CD4-positive, CD25-positive, alpha-beta regulatory T cell (primary cell): ENCODE data around the gene PAPPA. TPM values are rescaled to one million over a fixed set of nuclear protein-coding genes. Genes with fewer than 3 reads are reported as not detected.

Experiments
- ATAC-seq, 2 donors: fragments of 150-1000 bp; cut with Tn5 transposase; one replicate each; pipeline ENCODE4 v1.10.0; 2021; ENCODE audit warnings: low read depth in 2 of 2, moderate number of reproducible peaks in 2 of 2, moderate library complexity in 1 of 2
- DNase-seq, 3 donors: peaks; one replicate each; pipeline versions ENCODE4 v3.0.0 to v3.0.0-alpha.2; 2012 to 2022; ENCODE audit warnings: mixed read lengths in 1 of 3
- H3K27ac ChIP-seq: one replicate; pipeline ENCODE4 v1.7.0; 2013; ENCODE audit warnings: mild to moderate bottlenecking, low read length; ENCODE audit not compliant: insufficient read depth, poor library complexity, severe bottlenecking
- H3K27me3 ChIP-seq: one replicate; pipeline ENCODE4 v1.7.0; 2013; ENCODE audit warnings: low read length; ENCODE audit not compliant: control insufficient read depth, insufficient read depth
- H3K36me3 ChIP-seq: one replicate; pipeline ENCODE4 v1.7.0; 2013; ENCODE audit warnings: mild to moderate bottlenecking, low read length, moderate library complexity; ENCODE audit not compliant: control insufficient read depth, insufficient read depth
- H3K4me1 ChIP-seq: 2 replicates; pipeline ENCODE4 v1.7.0; 2013; ENCODE audit warnings: mild to moderate bottlenecking, low read length; ENCODE audit not compliant: insufficient read depth, control insufficient read depth, poor library complexity, severe bottlenecking
- H3K4me3 ChIP-seq: one replicate; pipeline ENCODE4 v1.7.0; 2013; ENCODE audit warnings: low read depth, mild to moderate bottlenecking, low read length, moderate library complexity
- H3K9me3 ChIP-seq, 2 experiments: 1 replicate in 1 of 2; 2 replicates in 1 of 2; pipeline ENCODE4 v1.7.0; 2013; ENCODE audit warnings: low read length in 2 of 2, mild to moderate bottlenecking in 1 of 2, moderate library complexity in 1 of 2; ENCODE audit not compliant: control insufficient read depth in 2 of 2
- H3K27ac Mint-ChIP-seq, 3 donors: one replicate each; pipeline ENCODE4 v1.8.0; 2020 to 2022; ENCODE audit warnings: mild to moderate bottlenecking in 3 of 3, mixed read lengths in 3 of 3, moderate library complexity in 2 of 3
- H3K27me3 Mint-ChIP-seq: one replicate; pipeline ENCODE4 v1.8.0; 2022; ENCODE audit warnings: mild to moderate bottlenecking, mixed read lengths
- H3K36me3 Mint-ChIP-seq: one replicate; pipeline ENCODE4 v1.8.0; 2020; ENCODE audit warnings: mixed read lengths
- H3K4me1 Mint-ChIP-seq, 4 donors: one replicate each; pipeline ENCODE4 v1.8.0; 2020 to 2022; ENCODE audit warnings: mixed read lengths in 4 of 4, mild to moderate bottlenecking in 1 of 4
- H3K4me3 Mint-ChIP-seq, 4 donors: one replicate each; pipeline ENCODE4 v1.8.0; 2020 to 2022; ENCODE audit warnings: mild to moderate bottlenecking in 4 of 4, mixed read lengths in 4 of 4, moderate library complexity in 3 of 4
- H3K9me3 Mint-ChIP-seq, 7 donors: one replicate each; pipeline ENCODE4 v1.8.0; 2020 to 2022; ENCODE audit warnings: mixed read lengths in 7 of 7, mild to moderate bottlenecking in 3 of 7, moderate library complexity in 2 of 7
- polyA plus RNA-seq, 4 donors: library from polyadenylated mRNA; unstranded; fragments of 300-500 nt; fragmentation: Illumina TruSeq; gene quantifications; one replicate each; pipeline ENCODE4 v1.2.3, GENCODE V29; 2021
- total RNA-seq: library from RNA; stranded (reverse); gene quantifications from one replicate; pipeline ENCODE4 v1.2.3, GENCODE V29; 2022

The PAPPA gene
- total and polyA plus RNA-seq, 5 donors from 2014 or later, result 0.01 to 0.42 (median 0.09) TPM; not detected in 1

- Mint-ChIP-seq H3K36me3 (peaks cover 3% of the 10 kb centered on the region), H3K27ac (no peak overlapping the region), H3K4me1 (no peaks in the 10 kb centered on the region), H3K9me3 (peaks cover 0 to 2% (median 0%) of the 10 kb centered on the region in 7 donors), H3K4me3 (no peak overlapping the region), H3K27me3 (no peaks in the 10 kb centered on the region)
- Histone ChIP-seq H3K4me1 (no peaks in the 10 kb centered on the region), H3K27ac (no peak overlapping the region), H3K9me3 (no peaks in the 10 kb centered on the region), H3K36me3 (no peaks in the 10 kb centered on the region), H3K4me3 (no peak overlapping the region), H3K27me3 (no peaks in the 10 kb centered on the region)
- ATAC-seq, result no peak
- no peak for DNase-seq
Measured at GRCh38 chr9:116377179-116377798, 223.7 kb downstream of the PAPPA start.

- no peak overlapping the region for H3K27ac ChIP-seq
- Mint-ChIP-seq H3K36me3 (peaks cover 2% of the 10 kb centered on the region), H3K9me3 (peaks cover 0 to 2% (median 0%) of the 10 kb centered on the region in 7 donors), H3K4me3 (no peak overlapping the region), H3K4me1 (no peaks in the 10 kb centered on the region), H3K27ac (no peak overlapping the region), H3K27me3 (no peaks in the 10 kb centered on the region)
- ATAC-seq, result no peak
- no peaks in the 10 kb centered on the region for H3K27me3 ChIP-seq
- no peak overlapping the region for H3K4me3 ChIP-seq
- no peaks in the 10 kb centered on the region for H3K36me3 ChIP-seq
- no peaks in the 10 kb centered on the region for H3K9me3 ChIP-seq
- no peaks in the 10 kb centered on the region for H3K4me1 ChIP-seq
- DNase-seq, result no peak
Measured at GRCh38 chr9:116378873-116379272, 225.3 kb downstream of the PAPPA start.

GRCh38 chr9:116379821-116380220 is 226.2 kb downstream of the PAPPA start:
- Histone ChIP-seq H3K36me3 (no peaks in the 10 kb centered on the region), H3K27me3 (no peaks in the 10 kb centered on the region), H3K4me3 (no peak overlapping the region), H3K9me3 (no peaks in the 10 kb centered on the region), H3K27ac (no peak overlapping the region), H3K4me1 (no peaks in the 10 kb centered on the region)
- ATAC-seq (no peak), DNase-seq (no peak)
- no peaks in the 10 kb centered on the region for H3K36me3 Mint-ChIP-seq
- no peaks in the 10 kb centered on the region for H3K27me3 Mint-ChIP-seq
- H3K9me3 Mint-ChIP-seq, result no peaks in the 10 kb centered on the region
- H3K4me3 Mint-ChIP-seq, result no peak overlapping the region
- no peak overlapping the region for H3K27ac Mint-ChIP-seq
- no peaks in the 10 kb centered on the region for H3K4me1 Mint-ChIP-seq

- H3K9me3 ChIP-seq, result no peaks in the 10 kb centered on the region
- no peaks in the 10 kb centered on the region for H3K36me3 Mint-ChIP-seq
- no peak for ATAC-seq
- H3K36me3 ChIP-seq, result no peaks in the 10 kb centered on the region
- peaks cover 0 to under 1% (median 0%) of the 10 kb centered on the region in 7 donors for H3K9me3 Mint-ChIP-seq
- H3K4me1 ChIP-seq, result no peaks in the 10 kb centered on the region
- no peak overlapping the region for H3K4me3 ChIP-seq
- no peak overlapping the region for H3K27ac Mint-ChIP-seq
- H3K27me3 Mint-ChIP-seq, result no peaks in the 10 kb centered on the region
- H3K4me1 Mint-ChIP-seq, result no peaks in the 10 kb centered on the region
- no peak for DNase-seq
- H3K4me3 Mint-ChIP-seq, result no peak overlapping the region
- no peak overlapping the region for H3K27ac ChIP-seq
- H3K27me3 ChIP-seq, result no peaks in the 10 kb centered on the region
Measured at GRCh38 chr9:116380496-116380995, 227.0 kb downstream of the PAPPA start.

- no peak overlapping the region for H3K4me3 Mint-ChIP-seq
- DNase-seq, result no peak
- Histone ChIP-seq H3K9me3 (no peaks in the 10 kb centered on the region), H3K27ac (no peak overlapping the region), H3K4me1 (no peaks in the 10 kb centered on the region), H3K4me3 (no peak overlapping the region), H3K36me3 (no peaks in the 10 kb centered on the region), H3K27me3 (no peaks in the 10 kb centered on the region)
- no peaks in the 10 kb centered on the region for H3K4me1 Mint-ChIP-seq
- peaks cover 0 to 1% (median 0%) of the 10 kb centered on the region in 7 donors for H3K9me3 Mint-ChIP-seq
- H3K27ac Mint-ChIP-seq, result no peak overlapping the region
- no peaks in the 10 kb centered on the region for H3K36me3 Mint-ChIP-seq
- H3K27me3 Mint-ChIP-seq, result no peaks in the 10 kb centered on the region
- no peak for ATAC-seq
Measured at GRCh38 chr9:116381350-116381749, 227.8 kb downstream of the PAPPA start.

GRCh38 chr9:116382053-116382452 is 228.5 kb downstream of the PAPPA start:
- ATAC-seq, result no peak
- H3K4me1 Mint-ChIP-seq, result no peaks in the 10 kb centered on the region

GRCh38 chr9:116383133-116383532 is 229.5 kb downstream of the PAPPA start:
- Histone ChIP-seq H3K4me3 (no peak overlapping the region), H3K36me3 (no peaks in the 10 kb centered on the region), H3K4me1 (no peaks in the 10 kb centered on the region), H3K9me3 (no peaks in the 10 kb centered on the region), H3K27ac (no peak overlapping the region), H3K27me3 (no peaks in the 10 kb centered on the region)
- Mint-ChIP-seq H3K4me3 (no peak overlapping the region), H3K9me3 (peaks cover 0 to 1% (median 0%) of the 10 kb centered on the region in 7 donors), H3K27ac (no peak overlapping the region), H3K27me3 (no peaks in the 10 kb centered on the region), H3K4me1 (no peaks in the 10 kb centered on the region), H3K36me3 (no peaks in the 10 kb centered on the region)
- ATAC-seq, result no peak
- DNase-seq, result no peak

More at GRCh38 chr9:116382053-116382452, 228.5 kb downstream of the PAPPA start:
- Mint-ChIP-seq H3K4me3 (no peak overlapping the region), H3K36me3 (no peaks in the 10 kb centered on the region), H3K27ac (no peak overlapping the region), H3K27me3 (no peaks in the 10 kb centered on the region), H3K9me3 (peaks cover 0 to 1% (median 0%) of the 10 kb centered on the region in 7 donors)
- no peak for DNase-seq
- Histone ChIP-seq H3K36me3 (no peaks in the 10 kb centered on the region), H3K27me3 (no peaks in the 10 kb centered on the region), H3K9me3 (no peaks in the 10 kb centered on the region), H3K4me1 (no peaks in the 10 kb centered on the region), H3K4me3 (no peak overlapping the region), H3K27ac (no peak overlapping the region)

- Histone ChIP-seq H3K4me1 (no peaks in the 10 kb centered on the region), H3K27ac (no peak overlapping the region), H3K36me3 (no peaks in the 10 kb centered on the region), H3K9me3 (no peaks in the 10 kb centered on the region), H3K4me3 (no peak overlapping the region), H3K27me3 (no peaks in the 10 kb centered on the region)
- DNase-seq (no peak), ATAC-seq (no peak)
- Mint-ChIP-seq H3K36me3 (no peaks in the 10 kb centered on the region), H3K27ac (no peak overlapping the region), H3K9me3 (peaks cover 0 to 1% (median 0%) of the 10 kb centered on the region in 7 donors), H3K4me3 (no peak overlapping the region), H3K4me1 (no peaks in the 10 kb centered on the region), H3K27me3 (no peaks in the 10 kb centered on the region)
Measured at GRCh38 chr9:116383936-116384335, 230.3 kb downstream of the PAPPA start.
